A673 (cell line): Measurements from ENCODE around the gene SLFN14.

Source experiments
- CTCF ChIP-seq: fragments of 300-800, 200-600 bp; sonication (generic); conservative IDR thresholded peaks from 2 replicates; pipeline ENCODE4 v1.5.1; 2017; ENCODE audit warnings: low read depth, mild to moderate bottlenecking, antibody characterized with exemption, low read length, moderate library complexity, mixed read lengths
- EZH2 ChIP-seq: fragments of 200-600 bp; sonication (generic); IDR thresholded peaks from 2 replicates; pipeline ENCODE4 v1.6.1; 2017; ENCODE audit warnings: borderline replicate concordance, low read depth, mild to moderate bottlenecking, mixed read lengths, antibody characterized with exemption, low read length; ENCODE audit not compliant: poor library complexity, severe bottlenecking

- TF ChIP-seq CTCF (no peak), EZH2 (no peak)
These were observed 43.1 kb upstream of the SLFN14 start for GRCh38 chr17:35603674-35604073.
